Kidney (tissue), 14 donors: ENCODE results near the gene CTNNA2. TPM values are rescaled to one million over a fixed set of nuclear protein-coding genes. Genes with fewer than 3 reads are reported as not detected.

ENCODE experiments used
- DNase-seq, 5 donors: peaks; one replicate each; pipeline ENCODE4 v3.0.0-alpha.2; 2013 to 2020
- FAIRE-seq: peaks from 2 replicates; lab custom pipeline; 2012; peaks lifted over from hg19 to GRCh38; lab: Jason Lieb, UNC
- H3K27ac ChIP-seq, 2 donors: one replicate each; pipeline ENCODE4 v1.7.0; 2013; ENCODE audit warnings: low read depth in 2 of 2, low read length in 2 of 2, inconsistent platforms in 1 of 2
- H3K27me3 ChIP-seq: one replicate; pipeline ENCODE4 v1.7.1; 2013; ENCODE audit warnings: low read length, inconsistent platforms; ENCODE audit not compliant: control insufficient read depth, insufficient read depth
- H3K36me3 ChIP-seq, 3 donors: one replicate each; pipeline versions ENCODE4 v1.7.0 to v1.7.1; 2013; ENCODE audit warnings: low read length in 3 of 3, control low read depth in 1 of 3, inconsistent platforms in 1 of 3; ENCODE audit not compliant: insufficient read depth in 3 of 3, control insufficient read depth in 2 of 3
- H3K4me1 ChIP-seq, 3 donors: one replicate each; pipeline versions ENCODE4 v1.7.0 to v1.7.1; 2013; ENCODE audit warnings: low read length in 3 of 3, inconsistent platforms in 1 of 3, low read depth in 1 of 3; ENCODE audit not compliant: control insufficient read depth in 2 of 3, insufficient read depth in 2 of 3
- H3K4me3 ChIP-seq, 3 donors: one replicate each; pipeline versions ENCODE4 v1.7.0 to v1.8.1; 2013; ENCODE audit warnings: low read length in 3 of 3, control low read depth in 1 of 3, inconsistent platforms in 1 of 3
- H3K9ac ChIP-seq, 3 donors: one replicate each; pipeline versions ENCODE4 v1.7.0 to v1.7.1; 2013; ENCODE audit warnings: low read length in 3 of 3, control low read depth in 1 of 3, inconsistent platforms in 1 of 3
- H3K9me3 ChIP-seq, 3 donors: one replicate each; pipeline versions ENCODE4 v1.7.0 to v1.7.1; 2013; ENCODE audit warnings: low read length in 3 of 3, control low read depth in 1 of 3, inconsistent platforms in 1 of 3; ENCODE audit not compliant: control insufficient read depth in 2 of 3, insufficient read depth in 1 of 3
- intact Hi-C: fragments of 100-400 bp; cut with DNase I; formaldehyde crosslinking; loops from one replicate; pipeline ENCODE4 v1.11.1; 2022
- polyA plus RNA-seq: library from polyadenylated mRNA; stranded (reverse); fragments of 350-450 nt; fragmentation: Illumina TruSeq; extraction: RNeasy Lipid Tissue Mini Kit (QIAGEN cat#74804); gene quantifications from one replicate; pipeline ENCODE4 v1.2.3, GENCODE V29; 2014; ENCODE audit warnings: low read depth, low replicate concordance; ENCODE audit not compliant: insufficient read depth
- total RNA-seq: library from RNA; stranded (reverse); fragmentation: NEBNext Ultra II Directional; extraction: Animal tissue kit (Norgen Biotek cat#: 25700); gene quantifications from one replicate; pipeline ENCODE4 v1.2.1, GENCODE V29; 2021
- TF ChIP-seq, protein P1 (sequence below): IDR thresholded peaks from 3 replicates; pipeline ENCODE4 v1.5.1; 2012; ENCODE audit warnings: mild to moderate bottlenecking, moderate library complexity, borderline replicate concordance; ENCODE audit not compliant: insufficient read depth; ENCODE audit errors: extremely low read depth
- donor health status: control.
- donor health status: control.
- donor health status: control.
- donor health status: control.
- donor health status: control.
- donor health status: DM: yes; HTN: yes; CAD: no.
- donor health status: Normal renal cell carcinoma (clear cell type).

Gene CTNNA2
- total and polyA plus RNA-seq, 2 donors from 2014 or later: 0.47 TPM; not detected in 1

- H3K9ac ChIP-seq: no peak overlapping the region
- H3K36me3 ChIP-seq: no peaks in the 10 kb centered on the region
- intact Hi-C loops: no loop called here
- FAIRE-seq: no peak
- no peak for DNase-seq
- no peaks in the 10 kb centered on the region for H3K9me3 ChIP-seq
- TF ChIP-seq, protein P1, sequence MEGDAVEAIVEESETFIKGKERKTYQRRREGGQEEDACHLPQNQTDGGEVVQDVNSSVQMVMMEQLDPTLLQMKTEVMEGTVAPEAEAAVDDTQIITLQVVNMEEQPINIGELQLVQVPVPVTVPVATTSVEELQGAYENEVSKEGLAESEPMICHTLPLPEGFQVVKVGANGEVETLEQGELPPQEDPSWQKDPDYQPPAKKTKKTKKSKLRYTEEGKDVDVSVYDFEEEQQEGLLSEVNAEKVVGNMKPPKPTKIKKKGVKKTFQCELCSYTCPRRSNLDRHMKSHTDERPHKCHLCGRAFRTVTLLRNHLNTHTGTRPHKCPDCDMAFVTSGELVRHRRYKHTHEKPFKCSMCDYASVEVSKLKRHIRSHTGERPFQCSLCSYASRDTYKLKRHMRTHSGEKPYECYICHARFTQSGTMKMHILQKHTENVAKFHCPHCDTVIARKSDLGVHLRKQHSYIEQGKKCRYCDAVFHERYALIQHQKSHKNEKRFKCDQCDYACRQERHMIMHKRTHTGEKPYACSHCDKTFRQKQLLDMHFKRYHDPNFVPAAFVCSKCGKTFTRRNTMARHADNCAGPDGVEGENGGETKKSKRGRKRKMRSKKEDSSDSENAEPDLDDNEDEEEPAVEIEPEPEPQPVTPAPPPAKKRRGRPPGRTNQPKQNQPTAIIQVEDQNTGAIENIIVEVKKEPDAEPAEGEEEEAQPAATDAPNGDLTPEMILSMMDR: no peak
- H3K4me1 ChIP-seq: no peaks in the 10 kb centered on the region
- H3K27me3 ChIP-seq: no peaks in the 10 kb centered on the region
- H3K27ac ChIP-seq: no peak overlapping the region
- no peak overlapping the region for H3K4me3 ChIP-seq
Observed at GRCh38 chr2:80380736-80381135, 867.9 kb downstream of the CTNNA2 start.

DNA sequence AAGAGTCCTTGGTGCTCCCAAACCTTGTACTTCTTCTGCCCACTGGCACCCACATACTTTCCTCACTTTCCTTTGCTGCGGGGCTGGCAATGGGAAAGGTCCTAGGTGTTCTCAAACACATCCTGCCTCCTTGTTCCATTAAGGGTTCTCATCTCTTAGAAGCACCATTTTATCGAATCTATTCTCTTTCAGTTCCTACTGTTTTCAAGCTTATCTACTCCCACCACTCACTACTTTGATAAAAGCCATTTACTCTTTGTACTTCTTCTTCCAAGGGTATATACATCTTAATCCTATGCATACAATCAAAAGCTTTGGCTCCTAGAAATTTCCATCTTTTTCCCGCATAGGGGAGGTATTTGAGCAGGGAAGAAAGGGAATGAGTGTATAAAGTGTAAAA is 868.8 kb downstream of the CTNNA2 start:
- FAIRE-seq: no peak
- no peak for DNase-seq
- intact Hi-C loops: no loop called here
- TF ChIP-seq, protein P1: no peak
- no peaks in the 10 kb centered on the region for H3K27me3 ChIP-seq
- no peak overlapping the region for H3K27ac ChIP-seq
- no peaks in the 10 kb centered on the region for H3K36me3 ChIP-seq
- no peaks in the 10 kb centered on the region for H3K9me3 ChIP-seq
- no peaks in the 10 kb centered on the region for H3K4me1 ChIP-seq
- no peak overlapping the region for H3K4me3 ChIP-seq
- H3K9ac ChIP-seq: no peak overlapping the region

- no peaks in the 10 kb centered on the region for H3K36me3 ChIP-seq
- TF ChIP-seq, protein P1: no peak
- H3K27me3 ChIP-seq: no peaks in the 10 kb centered on the region
- no peak overlapping the region for H3K27ac ChIP-seq
- intact Hi-C loops: no loop called here
- DNase-seq: no peak
- H3K4me3 ChIP-seq: no peak overlapping the region
- no peak for FAIRE-seq
- no peaks in the 10 kb centered on the region for H3K4me1 ChIP-seq
- no peak overlapping the region for H3K9ac ChIP-seq
- H3K9me3 ChIP-seq: no peaks in the 10 kb centered on the region
Observed at GRCh38 chr2:80392441-80392840, 879.6 kb downstream of the CTNNA2 start.

GRCh38 chr2:80393991-80394390 is 881.1 kb downstream of the CTNNA2 start:
- Histone ChIP-seq H3K4me3 (no peak overlapping the region), H3K4me1 (no peaks in the 10 kb centered on the region), H3K27me3 (no peaks in the 10 kb centered on the region), H3K9me3 (no peaks in the 10 kb centered on the region), H3K27ac (no peak overlapping the region), H3K36me3 (no peaks in the 10 kb centered on the region), H3K9ac (no peak overlapping the region)
- TF ChIP-seq, protein P1: no peak
- intact Hi-C loops: no loop called here
- no peak for DNase-seq
- no peak for FAIRE-seq
